Fibroblast of gingiva (primary cell): ENCODE results near the gene SLC26A2.
"Not testable (repeated sequence)": the region's sequence is repeated elsewhere in the genome, so short reads cannot be mapped to it uniquely, and the experiment has no call there.

ENCODE experiments used
- DNase-seq: peaks from one replicate; pipeline ENCODE4 v3.0.0-alpha.2; 2011; ENCODE audit warnings: low read depth

Gene SLC26A2

GRCh38 chr5:149937610-149938009, 22.9 kb upstream of the SLC26A2 start:
- DNase-seq, result no peak

GRCh38 chr5:149938279-149938678, 22.3 kb upstream of the SLC26A2 start:
- DNase-seq, result peak; percentile 31

GRCh38 chr5:149938791-149939358, 21.7 kb upstream of the SLC26A2 start:
- peak; percentile 72 for DNase-seq

- DNase-seq, result no peak
These were observed 21.0 kb upstream of the SLC26A2 start for GRCh38 chr5:149939546-149939945.

GRCh38 chr5:149940077-149940574, 20.4 kb upstream of the SLC26A2 start:
- peak; percentile 19 for DNase-seq

- no peak for DNase-seq
These were observed 19.5 kb upstream of the SLC26A2 start for GRCh38 chr5:149940941-149941644.

GRCh38 chr5:149941795-149942194, 18.8 kb upstream of the SLC26A2 start:
- DNase-seq, result no peak

- no peak for DNase-seq
These were observed 18.4 kb upstream of the SLC26A2 start for GRCh38 chr5:149942199-149942598.

GRCh38 chr5:149942741-149943169, 17.8 kb upstream of the SLC26A2 start:
- not testable (repeated sequence) for DNase-seq

- DNase-seq, result not testable (repeated sequence)
These were observed 17.2 kb upstream of the SLC26A2 start for GRCh38 chr5:149943177-149943949.

GRCh38 chr5:149944666-149945065, 15.9 kb upstream of the SLC26A2 start, which contains the start of gene PDE6A:
Gene PDE6A (minus strand): TSS chr5:149944793. CDS start chr5:149944673, 120 bp downstream.
- DNase-seq, result no peak

- DNase-seq, result no peak
These were observed 14.4 kb upstream of the SLC26A2 start for GRCh38 chr5:149946118-149946517.

GRCh38 chr5:149948993-149949392, 11.6 kb upstream of the SLC26A2 start:
- DNase-seq, result no peak

GRCh38 chr5:149951138-149951749, 9.3 kb upstream of the SLC26A2 start:
- DNase-seq, result no peak

- DNase-seq, result no peak
These were observed 7.0 kb upstream of the SLC26A2 start for GRCh38 chr5:149953436-149954121.

- no peak for DNase-seq
These were observed 5.8 kb upstream of the SLC26A2 start for GRCh38 chr5:149954798-149955197.

- DNase-seq, result no peak
These were observed 3.9 kb upstream of the SLC26A2 start for GRCh38 chr5:149956685-149957084.

GRCh38 chr5:149957855-149958254, 2.7 kb upstream of the SLC26A2 start:
- DNase-seq, result no peak

- peak; percentile 65 for DNase-seq
These were observed 937 bp upstream of the SLC26A2 start for GRCh38 chr5:149959406-149960236.

GRCh38 chr5:149961186-149961685, 678 bp downstream of the SLC26A2 start:
- DNase-seq, result no peak
